Kidney (tissue), 14 donors: ENCODE results near the gene ZNF160. TPM values are rescaled to one million over a fixed set of nuclear protein-coding genes. Genes with fewer than 3 reads are reported as not detected.
"Not testable (repeated sequence)": the region's sequence is repeated elsewhere in the genome, so short reads cannot be mapped to it uniquely, and the experiment has no call there.

Source experiments
- DNase-seq, 5 donors: peaks; one replicate each; pipeline ENCODE4 v3.0.0-alpha.2; 2013 to 2020
- FAIRE-seq: peaks from 2 replicates; lab custom pipeline; 2012; peaks lifted over from hg19 to GRCh38; lab: Jason Lieb, UNC
- H3K27ac ChIP-seq, 2 donors: one replicate each; pipeline ENCODE4 v1.7.0; 2013; ENCODE audit warnings: low read depth in 2 of 2, low read length in 2 of 2, inconsistent platforms in 1 of 2
- H3K27me3 ChIP-seq: one replicate; pipeline ENCODE4 v1.7.1; 2013; ENCODE audit warnings: low read length, inconsistent platforms; ENCODE audit not compliant: control insufficient read depth, insufficient read depth
- H3K36me3 ChIP-seq, 3 donors: one replicate each; pipeline versions ENCODE4 v1.7.0 to v1.7.1; 2013; ENCODE audit warnings: low read length in 3 of 3, control low read depth in 1 of 3, inconsistent platforms in 1 of 3; ENCODE audit not compliant: insufficient read depth in 3 of 3, control insufficient read depth in 2 of 3
- H3K4me1 ChIP-seq, 3 donors: one replicate each; pipeline versions ENCODE4 v1.7.0 to v1.7.1; 2013; ENCODE audit warnings: low read length in 3 of 3, inconsistent platforms in 1 of 3, low read depth in 1 of 3; ENCODE audit not compliant: control insufficient read depth in 2 of 3, insufficient read depth in 2 of 3
- H3K4me3 ChIP-seq, 3 donors: one replicate each; pipeline versions ENCODE4 v1.7.0 to v1.8.1; 2013; ENCODE audit warnings: low read length in 3 of 3, control low read depth in 1 of 3, inconsistent platforms in 1 of 3
- H3K9ac ChIP-seq, 3 donors: one replicate each; pipeline versions ENCODE4 v1.7.0 to v1.7.1; 2013; ENCODE audit warnings: low read length in 3 of 3, control low read depth in 1 of 3, inconsistent platforms in 1 of 3
- H3K9me3 ChIP-seq, 3 donors: one replicate each; pipeline versions ENCODE4 v1.7.0 to v1.7.1; 2013; ENCODE audit warnings: low read length in 3 of 3, control low read depth in 1 of 3, inconsistent platforms in 1 of 3; ENCODE audit not compliant: control insufficient read depth in 2 of 3, insufficient read depth in 1 of 3
- CTCF ChIP-seq: IDR thresholded peaks from 3 replicates; pipeline ENCODE4 v1.5.1; 2012; ENCODE audit warnings: mild to moderate bottlenecking, moderate library complexity, borderline replicate concordance; ENCODE audit not compliant: insufficient read depth; ENCODE audit errors: extremely low read depth
- intact Hi-C: fragments of 100-400 bp; cut with DNase I; formaldehyde crosslinking; loops from one replicate; pipeline ENCODE4 v1.11.1; 2022
- polyA plus RNA-seq: library from polyadenylated mRNA; stranded (reverse); fragments of 350-450 nt; fragmentation: Illumina TruSeq; extraction: RNeasy Lipid Tissue Mini Kit (QIAGEN cat#74804); gene quantifications from one replicate; pipeline ENCODE4 v1.2.3, GENCODE V29; 2014; ENCODE audit warnings: low read depth, low replicate concordance; ENCODE audit not compliant: insufficient read depth
- total RNA-seq: library from RNA; stranded (reverse); fragmentation: NEBNext Ultra II Directional; extraction: Animal tissue kit (Norgen Biotek cat#: 25700); gene quantifications from one replicate; pipeline ENCODE4 v1.2.1, GENCODE V29; 2021
- donor health status: control.
- donor health status: control.
- donor health status: control.
- donor health status: control.
- donor health status: control.
- donor health status: DM: yes; HTN: yes; CAD: no.
- donor health status: Normal renal cell carcinoma (clear cell type).

The ZNF160 gene
- total and polyA plus RNA-seq, 2 donors from 2014 or later, result 9.5 to 38.2 TPM

GRCh38 chr19:53102206-53102755 lies 941 bp downstream of the ZNF160 start:
- no peak for TF ChIP-seq CTCF
- DNase-seq, result peak in 2 of 5 donors; percentile 22 to 23
- FAIRE-seq, result no peak

GRCh38 chr19:53101518-53101917 lies 1.7 kb downstream of the ZNF160 start:
- H3K4me3 ChIP-seq, result no peak overlapping the region

More at GRCh38 chr19:53102206-53102755, 941 bp downstream of the ZNF160 start:
- Histone ChIP-seq H3K9me3 (no peaks in the 10 kb centered on the region), H3K4me1 (peaks cover 0 to 9% (median 8%) of the 10 kb centered on the region in 3 donors), H3K9ac (peak overlapping the region in 2 of 3 donors; percentile 49 to 94), H3K27me3 (no peaks in the 10 kb centered on the region), H3K27ac (peak overlapping the region; percentile 33 to 86), H3K4me3 (peak overlapping the region; percentile 60 to 94 (median 89)), H3K36me3 (peaks cover 0 to 4% (median 0%) of the 10 kb centered on the region in 3 donors)
- intact Hi-C loops, result no loop called here

GRCh38 chr19:53098570-53098969 lies 4.7 kb downstream of the ZNF160 start:
- FAIRE-seq, result not testable (repeated sequence)

More at GRCh38 chr19:53101518-53101917, 1.7 kb downstream of the ZNF160 start:
- no peaks in the 10 kb centered on the region for H3K27me3 ChIP-seq
- DNase-seq, result no peak
- TF ChIP-seq CTCF, result no peak
- peaks cover 0 to 9% (median 8%) of the 10 kb centered on the region in 3 donors for H3K4me1 ChIP-seq
- FAIRE-seq, result no peak
- peaks cover 0 to 4% (median 0%) of the 10 kb centered on the region in 3 donors for H3K36me3 ChIP-seq
- no peak overlapping the region for H3K9ac ChIP-seq
- no peaks in the 10 kb centered on the region for H3K9me3 ChIP-seq
- no peak overlapping the region for H3K27ac ChIP-seq
- intact Hi-C loops, result no loop called here

GRCh38 chr19:53096982-53097690 lies 6.1 kb downstream of the ZNF160 start:
- H3K9me3 ChIP-seq, FAIRE-seq, H3K27me3 ChIP-seq, H3K9ac ChIP-seq, DNase-seq, H3K27ac ChIP-seq, H3K36me3 ChIP-seq, H3K4me1 ChIP-seq, H3K4me3 ChIP-seq, intact Hi-C loops: not testable (repeated sequence)

More at GRCh38 chr19:53098570-53098969, 4.7 kb downstream of the ZNF160 start:
- H3K4me3 ChIP-seq, H3K9ac ChIP-seq, H3K4me1 ChIP-seq, H3K27ac ChIP-seq, intact Hi-C loops, DNase-seq, H3K36me3 ChIP-seq, H3K9me3 ChIP-seq, H3K27me3 ChIP-seq: not testable (repeated sequence)

- H3K9ac ChIP-seq, H3K9me3 ChIP-seq, intact Hi-C loops, DNase-seq, H3K27me3 ChIP-seq, H3K36me3 ChIP-seq, H3K4me1 ChIP-seq, FAIRE-seq, H3K27ac ChIP-seq, H3K4me3 ChIP-seq: not testable (repeated sequence)
Measured at GRCh38 chr19:53096579-53096978, 6.6 kb downstream of the ZNF160 start.
